ENCODE results near the gene LTK.

GRCh38 chr15:41494190-41494921 is 19.3 kb downstream of the LTK start:
- TF ChIP-seq CTCF (IDR thresholded peaks at IDR 0.05; ENCODE audit: low read depth, low read length) (no peak), EZH2phosphoT487 (IDR thresholded peaks at IDR 0.05; ENCODE audit: low read depth) (no peak)
